ENCODE results near the gene XPO4. TPM values are rescaled to one million over a fixed set of nuclear protein-coding genes. Genes with fewer than 3 reads are reported as not detected.

Gene XPO4
- total and polyA plus RNA-seq, 10 of the 15 experiments (the other 5 are each of a cell fraction or from before 2014, with no cell fraction given), result 3.6 to 24.9 (median 18.4) TPM

GRCh38 chr13:20902438-20903163 lies at the start of gene XPO4 (continued):
- no peak for TF ChIP-seq ZBTB40 (IDR thresholded peaks at IDR 0.05; ENCODE audit: borderline replicate concordance)
- TF ChIP-seq, protein P1, sequence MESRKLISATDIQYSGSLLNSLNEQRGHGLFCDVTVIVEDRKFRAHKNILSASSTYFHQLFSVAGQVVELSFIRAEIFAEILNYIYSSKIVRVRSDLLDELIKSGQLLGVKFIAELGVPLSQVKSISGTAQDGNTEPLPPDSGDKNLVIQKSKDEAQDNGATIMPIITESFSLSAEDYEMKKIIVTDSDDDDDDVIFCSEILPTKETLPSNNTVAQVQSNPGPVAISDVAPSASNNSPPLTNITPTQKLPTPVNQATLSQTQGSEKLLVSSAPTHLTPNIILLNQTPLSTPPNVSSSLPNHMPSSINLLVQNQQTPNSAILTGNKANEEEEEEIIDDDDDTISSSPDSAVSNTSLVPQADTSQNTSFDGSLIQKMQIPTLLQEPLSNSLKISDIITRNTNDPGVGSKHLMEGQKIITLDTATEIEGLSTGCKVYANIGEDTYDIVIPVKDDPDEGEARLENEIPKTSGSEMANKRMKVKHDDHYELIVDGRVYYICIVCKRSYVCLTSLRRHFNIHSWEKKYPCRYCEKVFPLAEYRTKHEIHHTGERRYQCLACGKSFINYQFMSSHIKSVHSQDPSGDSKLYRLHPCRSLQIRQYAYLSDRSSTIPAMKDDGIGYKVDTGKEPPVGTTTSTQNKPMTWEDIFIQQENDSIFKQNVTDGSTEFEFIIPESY (IDR thresholded peaks at IDR 0.05), result no peak
- peak; percentile 86 for TF ChIP-seq POLR2AphosphoS5 (IDR thresholded peaks at IDR 0.05; ENCODE audit: low read length)
- TF ChIP-seq SMARCA5 (IDR thresholded peaks at IDR 0.05), result 0 out of 2 replicates have a peak, but pooled peaks have one; percentile 68
- TF ChIP-seq CEBPB (IDR thresholded peaks at IDR 0.05; ENCODE audit: borderline replicate concordance in 1 of 2, low read depth in 2 of 2, low read length in 2 of 2), result no peak
- no peak for TF ChIP-seq ELK1 (IDR thresholded peaks at IDR 0.05; ENCODE audit: low read depth, low read length)
- no peak for TF ChIP-seq ZNF24 (IDR thresholded peaks at IDR 0.05)
- peak; percentile 91 for TF ChIP-seq GATAD2B (conservative IDR thresholded peaks at IDR 0.05; ENCODE audit: low read depth)
- no peak for TF ChIP-seq PAX5 (IDR thresholded peaks at IDR 0.05; ENCODE audit: borderline replicate concordance, low read depth, low read length)
- peak; percentile 27 for TF ChIP-seq SP1 (IDR thresholded peaks at IDR 0.05; ENCODE audit: low read depth, low read length)
- TF ChIP-seq STAT1 (conservative IDR thresholded peaks at IDR 0.05), result 0 out of 2 replicates have a peak, but pooled peaks have one; percentile 20
- TF ChIP-seq MAX (IDR thresholded peaks at IDR 0.05; ENCODE audit: low read depth, low read length), result peak; percentile 52; the same call in 1 of the 2 replicates
- peak; percentile 87 for TF ChIP-seq LARP7 (IDR thresholded peaks at IDR 0.05)
- TF ChIP-seq NFXL1 (IDR thresholded peaks at IDR 0.05; ENCODE audit: borderline replicate concordance), result peak; percentile 58; the same call in 1 of the 2 replicates
- peak; percentile 98 for TF ChIP-seq CREM (IDR thresholded peaks at IDR 0.05; ENCODE audit: low read depth)
- peak; percentile 95 for TF ChIP-seq RELB (IDR thresholded peaks at IDR 0.05; ENCODE audit: low read depth)
- TF ChIP-seq NRF1 (conservative IDR thresholded peaks at IDR 0.05; ENCODE audit: low read depth, low read length), result peak; percentile 53
- TF ChIP-seq BHLHE40 (IDR thresholded peaks at IDR 0.05; ENCODE audit: borderline replicate concordance in 1 of 2, low read depth in 2 of 2, low read length in 1 of 2), result peak; percentile 49 to 87; a peak in 3 of 4 replicates
- TF ChIP-seq NR2C1 (IDR thresholded peaks at IDR 0.05), result peak; percentile 77
- TF ChIP-seq ZNF217 (IDR thresholded peaks at IDR 0.05), result peak; percentile 80
- TF ChIP-seq POLR2A (IDR thresholded peaks at IDR 0.05; ENCODE audit: low read depth, low read length), result peak; percentile 90
- peak; percentile 70; the same call in 1 of the 2 replicates for TF ChIP-seq RB1 (IDR thresholded peaks at IDR 0.05; ENCODE audit: borderline replicate concordance)

All from GM12878 (cell line).